Adipocyte (in vitro differentiated cells): Measurements from ENCODE around the gene MKRN2OS.

Experiments used
- DNase-seq: peaks from one replicate; pipeline ENCODE4 v3.0.0-alpha.2; 2015; ENCODE audit warnings: low read depth
- H3K27me3 ChIP-seq: replicated peaks from 2 replicates; pipeline ENCODE4 v1.7.0; 2013; ENCODE audit warnings: mild to moderate bottlenecking, low read length, moderate library complexity; ENCODE audit not compliant: control insufficient read depth, insufficient read depth
- H3K36me3 ChIP-seq: 2 replicates; pipeline ENCODE4 v1.7.0; 2013; ENCODE audit warnings: low read length, mild to moderate bottlenecking, moderate library complexity; ENCODE audit not compliant: control insufficient read depth, insufficient read depth, severe bottlenecking
- H3K4me1 ChIP-seq: 2 replicates; pipeline ENCODE4 v1.7.0; 2013; ENCODE audit warnings: mild to moderate bottlenecking, low read length, moderate library complexity; ENCODE audit not compliant: control insufficient read depth, insufficient read depth
- H3K4me3 ChIP-seq: 2 replicates; pipeline ENCODE4 v1.7.0; 2013; ENCODE audit warnings: mild to moderate bottlenecking, low read length, moderate library complexity
- H3K9ac ChIP-seq: 2 replicates; pipeline ENCODE4 v1.7.0; 2013; ENCODE audit warnings: mild to moderate bottlenecking, low read length, moderate library complexity
- H3K9me3 ChIP-seq: 2 replicates; pipeline ENCODE4 v1.7.0; 2013; ENCODE audit warnings: mild to moderate bottlenecking, low read length, moderate library complexity; ENCODE audit not compliant: control insufficient read depth

MKRN2OS gene

GRCh38 chr3:12545473-12545791 lies at the start of gene MKRN2OS:
TSS of gene MKRN2OS (minus strand) at chr3:12545499. CDS start at chr3:12545464, 35 bp downstream.
- no peaks in the 10 kb centered on the region for H3K9me3 ChIP-seq
- H3K4me1 ChIP-seq, result peaks cover 11% of the 10 kb centered on the region
- H3K36me3 ChIP-seq, result peaks cover under 1% of the 10 kb centered on the region
- no peaks in the 10 kb centered on the region for H3K27me3 ChIP-seq
- no peak within 1 kb of the TSS for H3K4me3 ChIP-seq
- no peak for DNase-seq
- H3K9ac ChIP-seq, result no peak within 1 kb of the TSS

- DNase-seq, result no peak
- Histone ChIP-seq H3K9ac (no peak overlapping the region), H3K4me3 (no peak overlapping the region), H3K27me3 (no peaks in the 10 kb centered on the region), H3K4me1 (no peaks in the 10 kb centered on the region), H3K36me3 (peaks cover 86% of the 10 kb centered on the region), H3K9me3 (no peaks in the 10 kb centered on the region)
Measured at GRCh38 chr3:12593473-12593872, 48.2 kb upstream of the MKRN2OS start.

GRCh38 chr3:12591997-12592715 lies 46.9 kb upstream of the MKRN2OS start:
- H3K36me3 ChIP-seq, result peaks cover 86% of the 10 kb centered on the region

GRCh38 chr3:12591456-12591855 lies 46.2 kb upstream of the MKRN2OS start:
- Histone ChIP-seq H3K9ac (no peak overlapping the region), H3K4me3 (no peak overlapping the region), H3K27me3 (no peaks in the 10 kb centered on the region), H3K36me3 (peaks cover 86% of the 10 kb centered on the region), H3K9me3 (no peaks in the 10 kb centered on the region), H3K4me1 (peaks cover 6% of the 10 kb centered on the region)
- no peak for DNase-seq

More at GRCh38 chr3:12591997-12592715, 46.9 kb upstream of the MKRN2OS start:
- H3K27me3 ChIP-seq, result no peaks in the 10 kb centered on the region
- H3K9ac ChIP-seq, result no peak overlapping the region
- peaks cover 6% of the 10 kb centered on the region for H3K4me1 ChIP-seq
- H3K4me3 ChIP-seq, result no peak overlapping the region
- DNase-seq, result no peak
- H3K9me3 ChIP-seq, result no peaks in the 10 kb centered on the region

- no peak for DNase-seq
Measured at GRCh38 chr3:12590096-12590495, 44.8 kb upstream of the MKRN2OS start.

GRCh38 chr3:12588039-12589009 lies 43.0 kb upstream of the MKRN2OS start:
- peaks cover 6% of the 10 kb centered on the region for H3K4me1 ChIP-seq
- DNase-seq, result peak; percentile 34
- H3K27me3 ChIP-seq, result no peaks in the 10 kb centered on the region
- H3K36me3 ChIP-seq, result peaks cover 89% of the 10 kb centered on the region
- no peak overlapping the region for H3K9ac ChIP-seq
- H3K9me3 ChIP-seq, result no peaks in the 10 kb centered on the region
- H3K4me3 ChIP-seq, result no peak overlapping the region

More at GRCh38 chr3:12590096-12590495, 44.8 kb upstream of the MKRN2OS start:
- H3K9me3 ChIP-seq, result no peaks in the 10 kb centered on the region
- H3K36me3 ChIP-seq, result peaks cover 89% of the 10 kb centered on the region
- H3K4me1 ChIP-seq, result peaks cover 6% of the 10 kb centered on the region
- no peak overlapping the region for H3K9ac ChIP-seq
- H3K4me3 ChIP-seq, result no peak overlapping the region
- no peaks in the 10 kb centered on the region for H3K27me3 ChIP-seq

GRCh38 chr3:12586403-12586802 lies 41.1 kb upstream of the MKRN2OS start:
- no peak for DNase-seq
- Histone ChIP-seq H3K27me3 (no peaks in the 10 kb centered on the region), H3K9me3 (no peaks in the 10 kb centered on the region), H3K4me3 (no peak overlapping the region), H3K9ac (no peak overlapping the region), H3K4me1 (peaks cover 11% of the 10 kb centered on the region), H3K36me3 (peaks cover 92% of the 10 kb centered on the region)

- H3K36me3 ChIP-seq, result peaks cover 92% of the 10 kb centered on the region
- no peak for DNase-seq
Measured at GRCh38 chr3:12585970-12586369, 40.7 kb upstream of the MKRN2OS start.

GRCh38 chr3:12585181-12585580 lies 39.9 kb upstream of the MKRN2OS start:
- peaks cover 91% of the 10 kb centered on the region for H3K36me3 ChIP-seq
- no peak for DNase-seq

More at GRCh38 chr3:12585970-12586369, 40.7 kb upstream of the MKRN2OS start:
- no peak overlapping the region for H3K9ac ChIP-seq
- no peaks in the 10 kb centered on the region for H3K9me3 ChIP-seq
- H3K4me1 ChIP-seq, result peaks cover 11% of the 10 kb centered on the region
- no peak overlapping the region for H3K4me3 ChIP-seq
- no peaks in the 10 kb centered on the region for H3K27me3 ChIP-seq

GRCh38 chr3:12584083-12584482 lies 38.8 kb upstream of the MKRN2OS start:
- no peak overlapping the region for H3K9ac ChIP-seq
- no peaks in the 10 kb centered on the region for H3K27me3 ChIP-seq
- H3K36me3 ChIP-seq, result peaks cover 95% of the 10 kb centered on the region
- peaks cover 19% of the 10 kb centered on the region for H3K4me1 ChIP-seq
- DNase-seq, result no peak
- no peaks in the 10 kb centered on the region for H3K9me3 ChIP-seq
- H3K4me3 ChIP-seq, result no peak overlapping the region

More at GRCh38 chr3:12585181-12585580, 39.9 kb upstream of the MKRN2OS start:
- H3K9me3 ChIP-seq, result no peaks in the 10 kb centered on the region
- no peak overlapping the region for H3K4me3 ChIP-seq
- H3K9ac ChIP-seq, result no peak overlapping the region
- peaks cover 11% of the 10 kb centered on the region for H3K4me1 ChIP-seq
- no peaks in the 10 kb centered on the region for H3K27me3 ChIP-seq

- H3K4me3 ChIP-seq, result no peak overlapping the region
- no peaks in the 10 kb centered on the region for H3K27me3 ChIP-seq
- H3K9ac ChIP-seq, result no peak overlapping the region
- peaks cover 95% of the 10 kb centered on the region for H3K36me3 ChIP-seq
- peaks cover 19% of the 10 kb centered on the region for H3K4me1 ChIP-seq
- no peaks in the 10 kb centered on the region for H3K9me3 ChIP-seq
- DNase-seq, result no peak
Measured at GRCh38 chr3:12583280-12583679, 38.0 kb upstream of the MKRN2OS start.
